NCI-H345 treated with DMSO at 0.1 percent for 48 hours (cell line): ENCODE data around the gene KIRREL3.
A peak's percentile ranks its signal among the peaks of the same experiment; 100 is the strongest.

Source experiments
- DNase-seq: peaks from one replicate; lab custom pipeline; 2025; ENCODE audit not compliant: unreplicated experiment; lab: John Stamatoyannopoulos, UW

The KIRREL3 gene

DNA sequence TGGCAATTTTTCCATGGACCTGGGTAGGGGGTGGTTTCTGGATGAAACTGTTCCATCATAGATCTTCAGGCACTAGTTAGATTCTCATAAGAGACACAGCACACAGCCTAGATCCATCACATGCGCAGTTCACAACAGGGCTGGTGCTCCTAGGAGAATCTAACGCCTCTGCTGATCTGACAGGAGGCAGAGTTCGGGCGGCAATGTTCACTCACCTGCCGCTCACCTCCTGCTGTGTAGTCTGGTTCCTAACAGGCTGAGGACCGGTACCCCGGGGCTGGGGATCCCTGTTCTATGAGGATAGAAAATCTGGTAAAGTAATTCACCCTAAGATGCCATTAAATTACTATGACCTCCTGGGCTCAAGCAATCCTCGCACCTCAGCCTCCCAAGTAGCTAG lies 318.0 kb downstream of the KIRREL3 start:
- no peak for DNase-seq

DNA sequence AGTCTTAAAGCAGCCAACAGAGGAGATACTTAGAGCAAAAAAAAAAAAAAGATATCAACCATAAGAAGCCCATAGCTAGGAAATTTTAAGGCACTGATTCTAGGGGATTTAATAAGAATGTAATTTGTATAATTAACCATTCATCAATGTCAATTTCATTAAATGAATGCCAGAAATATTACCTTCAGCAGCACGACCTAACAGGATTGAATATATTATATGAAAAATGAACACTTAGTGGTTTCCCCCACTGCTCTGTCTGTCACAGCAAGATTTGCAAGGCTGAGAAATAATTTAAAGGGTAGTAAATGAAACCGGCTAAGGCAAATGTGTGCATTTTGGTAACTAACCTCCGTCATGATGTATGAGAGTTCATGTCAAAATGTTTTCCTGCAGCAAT lies 319.9 kb downstream of the KIRREL3 start:
- no peak for DNase-seq

DNA sequence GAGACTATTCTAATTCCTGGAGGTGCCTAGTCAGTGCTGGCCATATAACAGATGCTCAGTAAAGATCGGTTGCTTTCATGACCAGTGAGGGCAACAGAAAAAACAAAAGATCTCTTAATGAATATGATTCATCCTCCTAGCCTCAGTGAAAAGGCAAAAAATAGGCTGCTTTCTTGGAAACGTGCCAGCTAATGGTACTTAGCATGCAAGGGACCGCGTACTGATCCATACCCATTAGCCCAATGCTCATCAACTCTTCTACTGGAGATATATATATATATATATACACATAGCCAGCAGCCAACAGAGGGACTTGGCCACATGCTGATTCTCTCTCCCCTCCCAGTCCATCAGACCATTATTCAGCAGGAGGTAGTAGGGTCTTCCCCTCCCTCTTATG lies 320.4 kb downstream of the KIRREL3 start:
- DNase-seq: peak; percentile 45

DNA sequence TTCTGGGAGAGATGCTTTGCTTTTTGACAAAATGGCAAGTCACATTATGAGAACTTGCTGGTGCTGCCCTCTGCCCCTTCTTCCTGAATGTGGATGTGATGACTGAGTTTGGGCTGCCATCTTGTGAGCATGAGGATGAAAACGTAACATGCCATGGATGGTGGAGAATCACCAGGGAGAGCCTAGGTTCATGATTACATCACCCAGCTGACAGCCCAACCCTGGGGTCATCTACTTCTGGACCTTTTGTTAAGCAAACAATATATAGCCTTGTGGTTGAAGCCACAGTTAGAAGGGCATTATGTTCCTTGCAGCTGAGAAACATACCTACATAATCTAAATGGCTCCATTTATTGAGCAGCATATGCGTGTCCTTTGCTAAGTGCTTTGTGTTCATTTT lies 321.5 kb downstream of the KIRREL3 start:
- DNase-seq: no peak

DNA sequence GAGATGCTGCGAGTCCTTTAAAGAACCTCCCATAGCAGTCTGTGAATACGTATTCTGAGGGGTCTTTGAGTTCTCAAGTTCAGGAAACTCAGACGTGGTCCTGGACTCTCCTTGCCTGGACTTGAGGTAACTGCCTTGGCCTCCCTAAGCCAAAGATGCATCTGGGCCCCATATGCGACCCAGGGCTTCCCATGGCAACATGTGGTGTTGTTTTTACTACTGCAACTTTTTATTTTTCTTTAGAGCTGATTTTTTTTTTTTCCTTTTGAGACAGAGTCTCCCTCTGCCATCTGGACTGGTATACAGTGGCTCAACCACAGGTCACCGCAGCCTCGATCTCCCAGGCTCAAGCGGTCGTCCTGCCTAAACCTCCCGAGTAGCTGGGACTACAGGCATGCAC lies 324.0 kb downstream of the KIRREL3 start:
- no peak for DNase-seq

DNA sequence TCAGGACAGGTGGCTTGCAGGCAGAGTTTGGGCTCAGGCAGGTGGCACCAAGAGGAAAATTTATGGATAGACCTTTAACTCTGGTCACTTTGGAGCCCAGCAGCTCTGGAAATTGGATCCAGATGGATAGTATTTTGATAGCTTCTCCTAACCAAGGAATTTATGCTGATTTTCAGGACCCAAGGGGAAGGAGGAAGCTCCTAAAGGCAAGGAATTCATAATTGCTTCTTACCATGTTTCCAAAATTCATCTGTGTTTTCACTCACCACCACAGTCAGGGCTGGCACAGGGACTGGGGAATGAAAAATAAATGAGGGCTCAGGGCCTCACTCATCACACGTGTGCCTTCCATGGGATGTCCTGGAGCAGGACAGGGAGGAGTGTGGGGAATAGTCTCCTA lies 327.3 kb downstream of the KIRREL3 start:
- DNase-seq: no peak

DNA sequence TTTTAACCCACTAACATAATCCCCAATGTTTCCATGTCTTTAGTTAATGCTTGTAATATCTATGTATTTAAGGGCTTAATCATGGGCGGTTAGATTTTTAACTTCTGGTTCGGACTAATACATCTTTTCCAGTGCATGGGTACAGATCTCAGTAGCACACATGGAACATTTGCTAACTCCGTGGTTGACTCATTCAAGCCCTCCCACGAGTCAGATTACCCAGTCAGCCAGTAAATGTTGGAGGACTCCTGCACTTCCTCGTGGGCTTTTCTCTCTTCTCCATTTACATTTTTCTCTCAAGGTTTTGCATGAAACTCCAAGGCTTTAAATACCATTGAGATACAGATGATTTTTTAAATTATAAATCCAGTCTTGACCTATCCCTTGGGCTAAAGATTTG lies 331.2 kb downstream of the KIRREL3 start:
- no peak for DNase-seq

DNA sequence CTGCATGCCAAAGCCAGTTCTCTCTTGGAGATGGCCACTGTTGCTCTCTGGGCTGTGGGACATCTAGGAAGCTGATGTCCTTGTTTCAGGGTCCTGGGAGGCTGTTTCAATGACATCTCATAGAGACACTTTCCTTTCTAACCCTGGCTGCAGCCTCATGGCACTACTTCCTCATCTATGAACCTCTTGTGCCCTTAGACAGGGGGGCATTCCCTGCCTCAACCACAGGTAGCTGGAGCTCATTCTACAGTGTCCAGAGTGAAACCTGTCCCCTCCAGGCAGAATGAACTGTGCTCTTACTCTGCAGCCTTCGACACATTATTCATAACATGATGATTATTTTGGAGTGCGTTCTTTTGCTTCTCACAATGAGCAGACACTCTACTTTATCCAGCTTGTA lies 335.9 kb downstream of the KIRREL3 start:
- DNase-seq: no peak

DNA sequence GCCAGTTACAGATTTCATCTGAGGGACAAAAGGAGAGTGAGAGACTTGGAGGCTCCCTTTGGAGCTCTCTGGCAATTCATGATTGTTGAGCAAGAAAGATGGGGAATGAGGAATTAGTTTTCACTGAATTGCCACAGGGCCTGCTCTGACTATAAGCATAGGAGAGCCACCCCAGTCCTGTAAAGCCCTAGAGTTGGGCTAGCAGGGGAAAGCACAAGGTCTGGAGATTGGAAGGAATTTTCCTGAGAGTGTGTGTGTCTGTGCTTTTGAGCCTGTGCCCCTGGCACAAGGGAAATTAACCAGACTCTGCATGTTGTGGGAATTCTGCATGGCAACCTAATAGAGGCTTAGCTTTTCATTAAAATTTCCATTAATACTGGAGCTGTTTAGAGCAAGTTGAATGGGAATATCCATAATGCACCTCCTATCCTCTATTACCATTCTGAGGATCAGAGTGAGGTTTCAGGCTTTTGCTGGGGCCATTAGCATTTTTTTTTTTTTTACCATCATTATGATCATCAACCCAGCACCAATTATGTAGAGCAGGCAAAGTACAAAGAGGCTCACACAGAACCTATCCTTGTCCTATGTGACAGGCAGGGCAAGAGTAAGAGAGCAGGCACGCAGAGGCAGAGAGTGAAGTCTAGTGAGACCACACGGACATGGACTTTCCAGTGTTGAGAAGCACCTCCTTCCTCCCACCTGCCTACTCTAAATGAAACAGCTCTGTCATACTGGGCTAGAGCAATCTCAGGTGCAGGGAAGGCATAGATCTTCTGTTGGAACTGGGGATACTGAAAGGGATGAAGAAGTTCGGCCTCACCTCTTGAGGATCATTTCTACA lies 336.6 kb downstream of the KIRREL3 start:
- no peak for DNase-seq

DNA sequence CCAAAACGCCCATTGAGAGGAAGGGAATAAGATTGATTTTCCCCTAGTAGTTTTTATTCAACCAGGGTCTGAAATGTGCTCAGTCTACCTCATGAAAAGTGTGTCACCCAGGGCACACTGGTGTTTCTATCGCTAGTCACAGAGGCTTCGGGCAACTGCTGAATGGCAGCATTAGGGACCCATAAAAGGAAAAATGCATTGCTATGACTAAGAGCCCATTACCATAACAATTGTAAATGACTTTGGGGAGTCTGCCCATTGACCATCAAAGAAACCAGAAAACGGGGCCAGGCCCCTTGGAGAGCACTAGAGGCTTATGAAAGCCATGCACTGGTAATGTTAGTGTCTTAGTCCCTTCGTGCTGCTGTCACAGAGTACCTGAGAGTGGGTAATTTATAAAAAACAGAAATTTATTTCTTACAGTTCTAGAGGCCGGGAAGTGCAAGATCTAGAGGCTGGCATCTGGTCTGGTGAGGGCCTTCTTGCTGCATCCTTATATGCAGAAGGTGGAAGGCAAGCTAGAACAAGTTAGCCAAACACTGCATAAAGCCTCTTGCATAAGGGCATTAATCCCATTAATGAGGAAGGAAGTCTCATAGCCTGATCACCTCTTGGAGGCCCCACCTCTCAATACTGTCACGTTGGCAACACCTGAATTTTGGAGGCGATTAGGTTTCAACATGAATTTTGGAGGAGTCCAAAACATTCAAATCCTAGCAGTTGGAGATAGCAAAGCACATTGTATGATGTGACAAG lies 338.4 kb downstream of the KIRREL3 start:
- DNase-seq: no peak

DNA sequence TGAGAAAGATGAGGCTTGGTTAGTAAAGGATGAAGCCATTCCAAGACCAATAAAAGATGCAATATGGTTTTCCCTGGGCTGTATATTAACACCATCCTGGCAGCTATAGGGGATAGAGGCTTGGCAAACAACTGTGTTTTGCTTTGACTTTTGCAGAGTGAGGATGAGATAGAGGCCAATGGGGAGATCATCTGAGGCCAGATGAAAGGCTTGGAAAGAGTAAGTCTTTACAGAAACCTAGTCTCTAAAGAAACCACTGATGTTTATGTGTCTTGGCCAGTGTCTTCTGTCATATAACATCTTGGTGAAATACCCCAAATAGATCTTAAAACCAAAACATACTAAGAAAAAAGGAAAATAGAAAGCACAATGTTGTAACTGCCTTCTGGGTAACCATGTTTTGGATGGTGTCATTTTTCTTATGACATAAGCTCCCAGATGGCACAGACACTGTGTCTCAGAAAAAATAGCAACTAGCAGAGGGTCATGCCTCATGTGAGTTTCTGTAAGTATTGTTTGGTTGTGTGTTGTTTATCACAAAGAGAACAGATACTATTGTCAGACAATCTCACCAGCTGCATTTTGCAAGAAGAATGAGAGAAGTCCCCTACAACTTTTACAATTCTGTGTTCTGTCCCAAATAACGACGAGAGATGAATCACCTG lies 339.7 kb downstream of the KIRREL3 start:
- DNase-seq: no peak

DNA sequence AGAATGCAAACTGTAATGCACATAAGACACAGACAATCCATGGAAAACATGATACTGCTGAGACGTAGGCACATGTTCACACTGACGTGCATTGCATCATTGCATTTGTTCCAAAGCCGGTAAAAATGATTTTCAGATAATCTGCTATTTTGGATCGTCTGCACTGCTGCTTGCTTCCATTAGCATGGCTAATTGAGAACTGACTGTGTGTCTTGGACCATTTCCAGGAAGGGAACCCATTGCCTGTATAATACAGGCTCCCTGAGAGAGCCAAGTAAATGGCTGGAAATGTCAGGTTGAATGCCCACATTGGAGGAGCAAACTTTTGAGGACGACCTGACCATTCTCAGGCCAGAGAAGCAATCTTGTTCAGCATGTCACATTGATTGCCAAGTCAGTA lies 340.2 kb downstream of the KIRREL3 start:
- DNase-seq: peak; percentile 6

DNA sequence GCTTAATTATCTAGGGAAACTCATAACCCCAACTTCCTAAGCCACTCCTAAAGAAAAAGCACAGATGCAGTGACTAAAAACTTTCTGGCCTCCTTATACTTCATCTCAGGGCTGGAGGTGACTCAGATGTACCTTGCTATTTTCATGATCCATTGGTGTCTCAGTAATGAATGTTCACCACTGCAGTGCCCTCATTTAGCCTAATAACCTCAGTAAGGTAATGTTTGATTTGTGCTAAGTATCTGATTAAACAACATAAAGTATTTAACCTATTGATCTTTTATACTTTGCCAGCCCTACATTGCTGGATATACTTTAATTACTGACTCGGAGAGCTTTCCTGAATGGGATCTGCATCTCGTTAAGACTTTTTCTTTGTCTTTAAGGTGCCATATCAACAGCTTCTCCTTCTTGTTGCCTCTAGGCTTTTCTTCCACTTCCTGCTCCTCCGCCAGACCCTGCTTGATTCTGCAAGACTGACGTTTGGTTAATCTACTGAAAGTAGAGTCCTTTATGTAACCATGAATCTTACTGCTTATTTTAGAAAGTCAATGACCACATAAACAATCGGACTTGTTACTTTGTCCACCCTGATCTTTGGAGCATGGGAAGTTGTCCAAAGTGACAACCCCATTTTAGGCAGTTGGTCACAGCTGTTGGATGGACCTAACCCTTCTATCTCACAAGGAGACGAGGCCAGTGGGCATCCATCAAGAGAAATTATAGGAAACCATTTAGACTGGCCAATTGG lies 342.1 kb downstream of the KIRREL3 start:
- no peak for DNase-seq

DNA sequence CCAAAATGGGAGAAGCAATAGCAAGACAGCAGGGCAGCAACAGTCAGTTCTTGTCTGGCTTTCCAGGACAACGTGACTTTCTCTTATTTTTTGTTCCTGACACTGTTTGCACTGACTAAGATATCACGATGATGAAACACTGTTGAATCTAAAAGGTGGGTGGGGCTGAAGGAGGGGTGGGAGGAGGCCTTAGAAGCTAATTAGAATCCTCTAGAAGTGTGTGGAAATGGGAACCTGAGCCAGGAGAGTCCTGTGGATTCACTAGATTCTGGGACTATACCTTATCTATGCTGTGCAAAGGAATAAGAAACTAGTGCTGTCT lies 344.8 kb downstream of the KIRREL3 start:
- DNase-seq: no peak

DNA sequence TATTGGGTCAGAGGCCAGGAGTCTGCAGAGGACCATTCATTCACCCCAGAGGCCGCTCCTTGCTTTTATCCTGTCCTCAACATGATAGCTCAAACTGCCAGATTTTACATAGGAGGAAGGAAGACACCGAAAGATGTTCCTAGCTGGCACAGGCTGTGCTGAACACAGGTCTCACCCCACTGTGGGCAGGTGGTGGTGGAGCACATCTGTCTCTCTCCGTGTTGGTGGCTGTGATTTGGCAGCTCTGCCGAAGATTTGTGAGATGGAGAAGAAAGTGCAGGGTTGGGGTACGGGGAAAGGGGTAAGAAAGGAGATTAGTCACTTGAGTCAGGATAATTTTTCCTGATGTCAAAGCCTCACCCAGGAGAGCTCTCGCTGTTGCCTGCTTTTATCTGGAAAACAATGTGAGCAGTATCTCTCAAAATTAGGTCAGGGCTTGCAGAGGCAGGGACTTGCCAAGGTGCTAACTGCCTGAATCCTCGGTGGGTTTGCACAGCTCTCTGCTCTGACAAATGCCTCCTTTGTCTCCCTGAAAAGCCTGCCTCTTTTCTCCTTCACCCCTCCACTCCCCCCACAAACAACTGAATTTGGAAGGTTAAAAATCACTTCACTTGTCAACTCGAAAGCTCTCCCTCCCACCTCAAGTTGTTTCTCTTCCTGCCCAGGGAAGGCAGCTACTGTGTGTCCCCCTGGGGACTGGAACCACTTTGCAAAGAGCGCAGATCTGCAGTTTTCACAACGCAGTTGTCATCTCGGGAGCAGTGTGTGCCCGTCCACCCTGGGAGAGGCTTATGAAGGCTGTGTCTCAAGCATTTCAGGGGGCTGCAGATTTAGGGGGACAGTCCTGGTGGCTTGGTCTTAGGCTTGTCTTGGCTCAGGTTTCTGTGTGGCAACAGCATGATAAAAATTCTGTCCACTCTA lies 345.4 kb downstream of the KIRREL3 start:
- DNase-seq: peak; percentile 19

DNA sequence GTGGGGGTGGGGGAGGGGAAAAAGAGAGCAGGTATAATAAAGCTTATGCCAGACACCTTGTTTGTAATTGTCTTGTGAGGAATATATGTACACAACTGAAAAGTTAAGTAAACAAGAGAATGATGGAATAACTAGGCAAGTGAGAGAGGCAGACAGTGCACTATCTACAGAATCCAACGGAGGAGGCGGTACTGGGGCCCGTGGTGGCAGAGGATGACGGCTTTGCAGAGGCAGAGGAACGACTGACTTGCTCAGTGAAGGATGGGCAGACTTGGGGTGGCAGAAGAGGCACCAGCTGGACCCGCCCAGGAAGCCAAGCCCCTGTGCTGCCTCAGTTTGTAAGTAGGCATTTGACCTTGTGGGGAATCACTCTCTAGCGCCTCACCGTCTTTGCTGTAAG lies 347.5 kb downstream of the KIRREL3 start:
- DNase-seq: no peak

DNA sequence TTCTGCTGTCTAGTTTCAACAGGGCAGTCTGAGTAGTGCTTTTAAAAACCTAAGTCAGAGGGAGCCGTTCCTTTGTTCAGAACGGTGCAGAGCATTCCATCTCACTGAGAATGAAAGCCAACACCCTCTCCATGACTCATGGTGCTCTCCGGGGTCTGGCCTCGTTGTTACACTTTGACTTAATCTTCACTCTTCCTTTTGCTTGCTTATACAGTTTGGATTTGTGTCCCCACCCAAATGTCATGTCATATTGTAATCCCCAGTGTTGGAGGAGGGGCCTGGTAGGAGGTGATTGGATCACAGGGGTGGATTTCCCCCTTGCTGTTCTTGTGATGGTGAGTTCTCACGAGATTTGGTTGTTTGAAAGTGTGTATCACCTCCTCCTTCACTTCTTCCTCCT lies 352.8 kb downstream of the KIRREL3 start:
- no peak for DNase-seq

DNA sequence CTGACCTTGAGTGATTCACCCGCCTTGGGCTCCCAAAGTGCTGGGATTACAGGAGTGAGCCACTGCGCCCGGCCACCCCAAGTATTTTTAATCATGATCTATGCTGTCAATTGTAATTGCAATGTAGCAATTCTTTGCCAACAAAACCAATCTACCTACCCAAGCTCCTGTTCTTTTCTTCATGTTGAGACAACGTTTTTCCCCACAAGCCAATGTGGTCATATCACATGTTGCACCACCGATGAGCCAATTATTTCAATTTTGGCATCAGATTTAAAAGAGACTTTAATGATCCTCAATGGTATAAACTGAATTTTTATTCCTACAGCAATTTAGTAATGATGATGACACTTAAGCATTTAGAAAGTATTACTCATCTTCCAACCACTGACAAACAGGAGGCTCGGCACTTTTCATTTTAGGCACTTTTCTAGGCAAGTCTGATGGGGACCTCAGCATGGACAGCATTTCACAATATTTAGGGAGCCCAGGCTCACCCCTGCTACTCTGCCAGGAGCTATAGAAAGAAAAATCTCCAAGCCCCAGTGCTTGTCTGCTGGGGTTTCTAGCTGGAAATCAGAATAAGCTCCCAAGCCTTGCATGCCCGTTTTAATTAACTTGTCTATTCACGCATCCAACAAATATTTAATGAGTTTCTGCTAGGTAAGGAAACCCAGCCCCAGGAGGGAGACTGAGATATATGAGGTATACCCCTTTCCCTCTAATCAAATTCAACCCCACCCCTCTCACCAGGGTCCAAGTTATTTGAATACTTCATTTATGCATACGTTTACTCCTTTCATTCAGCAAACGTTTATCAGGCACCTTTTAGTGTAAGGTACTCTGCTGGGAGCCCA lies 353.6 kb downstream of the KIRREL3 start:
- DNase-seq: no peak

DNA sequence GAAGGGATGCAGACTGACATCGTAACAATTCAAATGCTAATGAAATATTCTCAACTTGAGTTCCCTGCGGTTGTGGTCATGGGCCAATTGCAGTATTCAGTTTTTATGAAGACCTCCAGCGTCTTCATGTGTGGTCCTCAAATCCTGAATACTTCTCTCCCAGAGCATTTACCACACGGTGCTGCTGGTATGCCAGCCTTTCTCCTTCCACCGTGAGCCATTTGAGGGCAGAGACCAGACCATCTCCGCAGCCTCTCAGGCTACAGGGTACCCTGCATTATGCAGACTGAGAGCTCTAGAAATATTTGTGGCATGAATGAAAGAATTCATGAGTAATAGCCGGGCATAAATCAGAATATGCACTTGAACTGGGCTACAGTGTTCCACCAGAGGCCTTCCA lies 355.4 kb downstream of the KIRREL3 start:
- no peak for DNase-seq
